MM.1S (cell line): Measurements from ENCODE around the gene C6orf136.

Source experiments
- DNase-seq: peaks from one replicate; pipeline ENCODE4 v3.0.0-alpha.2; 2015
- H2AFZ ChIP-seq: fragments of 300-600 bp; sonication (generic); 2 replicates; pipeline ENCODE4 v1.6.0; 2016; ENCODE audit warnings: antibody characterized with exemption, low read length
- H3F3A ChIP-seq: fragments of 300-600 bp; sonication (generic); 2 replicates; pipeline ENCODE4 v1.6.1; 2016; ENCODE audit warnings: mild to moderate bottlenecking, antibody characterized with exemption, low read length, moderate library complexity, mixed read lengths; ENCODE audit not compliant: insufficient read depth
- H3K27ac ChIP-seq: fragments of 300-600 bp; sonication (generic); 2 replicates; pipeline ENCODE4 v1.5.1; 2016; ENCODE audit warnings: mild to moderate bottlenecking, low read length
- H3K27me3 ChIP-seq: fragments of 300-600 bp; sonication (generic); replicated peaks from 2 replicates; pipeline ENCODE4 v1.6.0; 2016; ENCODE audit warnings: low read length; ENCODE audit not compliant: insufficient read depth
- H3K36me3 ChIP-seq: fragments of 300-600 bp; sonication (generic); replicated peaks from 2 replicates; pipeline ENCODE4 v1.6.1; 2016; ENCODE audit warnings: mild to moderate bottlenecking, low read length, mixed read lengths; ENCODE audit not compliant: insufficient read depth
- H3K4me1 ChIP-seq: fragments of 300-600 bp; sonication (generic); 2 replicates; pipeline ENCODE4 v1.6.1; 2016; ENCODE audit warnings: low read length, mixed read lengths
- H3K4me2 ChIP-seq: fragments of 300-600 bp; sonication (generic); 2 replicates; pipeline ENCODE4 v1.6.0; 2016; ENCODE audit warnings: low read depth, low read length
- H3K4me3 ChIP-seq: fragments of 300-600 bp; sonication (generic); 2 replicates; pipeline ENCODE4 v1.5.1; 2016; ENCODE audit warnings: low read length, mixed read lengths
- H3K79me2 ChIP-seq: fragments of 300-600 bp; sonication (generic); 2 replicates; pipeline ENCODE4 v1.6.1; 2016; ENCODE audit warnings: mixed run types, low read length, mixed read lengths
- H3K9ac ChIP-seq: fragments of 300-600 bp; sonication (generic); 2 replicates; pipeline ENCODE4 v1.6.1; 2016; ENCODE audit warnings: low read length, mixed read lengths
- H3K9me2 ChIP-seq: fragments of 300-600 bp; sonication (generic); replicated peaks from 2 replicates; pipeline ENCODE4 v1.6.1; 2016; ENCODE audit warnings: mild to moderate bottlenecking, low read length, mixed read lengths; ENCODE audit not compliant: insufficient read depth
- H3K9me3 ChIP-seq: fragments of 300-600 bp; sonication (generic); replicated peaks from 2 replicates; pipeline ENCODE4 v1.6.1; 2016; ENCODE audit warnings: mild to moderate bottlenecking, low read length, mixed read lengths; ENCODE audit not compliant: insufficient read depth
- H4K20me1 ChIP-seq: fragments of 300-600 bp; sonication (generic); 2 replicates; pipeline ENCODE4 v1.6.1; 2016; ENCODE audit warnings: mild to moderate bottlenecking, low read length, moderate library complexity, mixed read lengths; ENCODE audit not compliant: insufficient read depth
- CTCF ChIP-seq: fragments of 300-600 bp; sonication (generic); IDR thresholded peaks from 2 replicates; pipeline ENCODE4 v1.5.1; 2016; ENCODE audit warnings: antibody characterized with exemption, low read length, mixed read lengths
- EZH2 ChIP-seq: fragments of 300-600 bp; sonication (generic); optimal IDR thresholded peaks from 2 replicates; pipeline ENCODE3; 2017; ENCODE audit warnings: low read depth, mild to moderate bottlenecking, antibody characterized with exemption, low read length, mixed read lengths
- EZH2phosphoT487 ChIP-seq: fragments of 300-600 bp; sonication (generic); IDR thresholded peaks from 2 replicates; pipeline ENCODE4 v1.6.1; 2018; ENCODE audit warnings: antibody characterized with exemption, low read length

C6orf136 gene

GRCh38 chr6:30678964-30679726 lies 32.2 kb downstream of the C6orf136 start:
- Histone ChIP-seq H2AFZ (no peak overlapping the region), H3K36me3 (0 out of 2 replicates have a peak, but pooled peaks cover 3% of the 10 kb centered on the region), H3K9ac (no peak overlapping the region), H3K79me2 (peaks cover 61% of the 10 kb centered on the region), H3F3A (peaks cover 35% of the 10 kb centered on the region), H3K4me3 (no peak overlapping the region), H3K4me1 (peaks cover 23% of the 10 kb centered on the region), H4K20me1 (no peaks in the 10 kb centered on the region), H3K9me2 (no peaks in the 10 kb centered on the region), H3K27me3 (no peaks in the 10 kb centered on the region), H3K9me3 (no peaks in the 10 kb centered on the region), H3K27ac (no peak overlapping the region), H3K4me2 (peak overlapping the region; percentile 72; the same call in 1 of the 2 replicates)
- DNase-seq = peak; percentile 81
- TF ChIP-seq EZH2 (no peak), EZH2phosphoT487 (no peak), CTCF (peak; percentile 96)

- H3K9me3 ChIP-seq = no peaks in the 10 kb centered on the region
- no peak for DNase-seq
- H4K20me1 ChIP-seq = no peaks in the 10 kb centered on the region
- no peak overlapping the region for H2AFZ ChIP-seq
- 0 out of 2 replicates have a peak, but pooled peaks cover 3% of the 10 kb centered on the region for H3K36me3 ChIP-seq
- no peaks in the 10 kb centered on the region for H3K27me3 ChIP-seq
- no peak overlapping the region for H3K27ac ChIP-seq
- peaks cover 38% of the 10 kb centered on the region for H3F3A ChIP-seq
- no peaks in the 10 kb centered on the region for H3K9me2 ChIP-seq
- H3K9ac ChIP-seq = no peak overlapping the region
- H3K4me3 ChIP-seq = no peak overlapping the region
- TF ChIP-seq EZH2phosphoT487 = no peak
- TF ChIP-seq CTCF = no peak
- no peak for TF ChIP-seq EZH2
- peaks cover 69% of the 10 kb centered on the region for H3K79me2 ChIP-seq
- H3K4me1 ChIP-seq = peaks cover 23% of the 10 kb centered on the region
- H3K4me2 ChIP-seq = peak overlapping the region; percentile 72; the same call in 1 of the 2 replicates
Observed at GRCh38 chr6:30679765-30680535, 33.0 kb downstream of the C6orf136 start.

- no peaks in the 10 kb centered on the region for H4K20me1 ChIP-seq
- no peaks in the 10 kb centered on the region for H3K27me3 ChIP-seq
- H3K27ac ChIP-seq = peak overlapping the region; percentile 80; the same call in 1 of the 2 replicates
- H3K9ac ChIP-seq = peak overlapping the region; percentile 53; the same call in 1 of the 2 replicates
- H3K9me3 ChIP-seq = no peaks in the 10 kb centered on the region
- H3K4me3 ChIP-seq = peak overlapping the region; percentile 87
- no peaks in the 10 kb centered on the region for H3K9me2 ChIP-seq
- no peak overlapping the region for H2AFZ ChIP-seq
- peaks cover 42% of the 10 kb centered on the region for H3F3A ChIP-seq
- peaks cover 23% of the 10 kb centered on the region for H3K4me1 ChIP-seq
- H3K4me2 ChIP-seq = peak overlapping the region; percentile 91
- no peak for DNase-seq
- peaks cover 84% of the 10 kb centered on the region for H3K79me2 ChIP-seq
- H3K36me3 ChIP-seq = no peaks in the 10 kb centered on the region
- no peak for TF ChIP-seq EZH2phosphoT487
- TF ChIP-seq EZH2 = no peak
- no peak for TF ChIP-seq CTCF
Observed at GRCh38 chr6:30681766-30682142, 34.8 kb downstream of the C6orf136 start.
